Activated T-cell treated with anti-CD3 and anti-CD28 coated beads for 48 hours (primary cell): ENCODE data around the gene GTF2F2.
"Not testable (repeated sequence)": the region's sequence is repeated elsewhere in the genome, so short reads cannot be mapped to it uniquely, and the experiment has no call there.

Source experiments
- DNase-seq: peaks from one replicate; pipeline ENCODE4 v3.0.0-alpha.2; 2020; ENCODE audit warnings: low read depth

The GTF2F2 gene

GRCh38 chr13:45218689-45219088, 98.4 kb downstream of the GTF2F2 start:
- no peak for DNase-seq

DNA sequence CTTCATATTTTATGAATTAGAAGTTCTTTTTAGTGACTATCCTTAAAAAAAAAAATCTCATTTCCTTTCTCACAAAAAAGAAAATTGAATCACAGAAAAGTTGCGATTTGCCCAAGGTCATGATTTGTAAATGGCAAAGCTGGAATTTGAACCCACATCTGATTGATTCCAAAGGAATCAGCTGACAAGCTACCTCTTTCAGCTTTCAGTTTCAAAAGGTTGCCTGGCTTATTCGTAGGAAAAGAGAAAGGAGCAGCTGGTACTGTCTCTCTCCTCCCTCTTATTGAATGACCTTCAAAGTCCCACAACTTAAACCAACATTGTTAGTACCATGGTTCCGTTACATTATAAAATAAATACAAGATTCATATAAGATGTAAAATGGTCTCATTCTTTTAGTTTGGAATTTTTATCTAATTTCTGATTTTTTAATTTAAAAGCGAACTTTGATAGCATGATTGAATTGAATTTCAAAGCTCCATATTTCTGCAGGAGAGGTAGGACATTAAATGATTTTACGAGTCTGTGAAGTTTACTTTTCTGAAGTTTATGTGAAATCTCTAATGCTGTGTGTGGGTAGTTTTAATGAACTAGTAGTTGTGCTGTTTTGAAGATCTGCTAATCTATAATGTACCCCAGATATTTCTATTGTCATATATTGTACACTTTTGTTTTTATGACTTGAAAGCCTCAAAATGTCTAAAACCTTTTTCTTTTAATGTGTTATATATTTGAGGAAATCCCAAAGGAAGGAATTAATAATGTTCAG, 99.0 kb downstream of the GTF2F2 start:
- no peak for DNase-seq

DNA sequence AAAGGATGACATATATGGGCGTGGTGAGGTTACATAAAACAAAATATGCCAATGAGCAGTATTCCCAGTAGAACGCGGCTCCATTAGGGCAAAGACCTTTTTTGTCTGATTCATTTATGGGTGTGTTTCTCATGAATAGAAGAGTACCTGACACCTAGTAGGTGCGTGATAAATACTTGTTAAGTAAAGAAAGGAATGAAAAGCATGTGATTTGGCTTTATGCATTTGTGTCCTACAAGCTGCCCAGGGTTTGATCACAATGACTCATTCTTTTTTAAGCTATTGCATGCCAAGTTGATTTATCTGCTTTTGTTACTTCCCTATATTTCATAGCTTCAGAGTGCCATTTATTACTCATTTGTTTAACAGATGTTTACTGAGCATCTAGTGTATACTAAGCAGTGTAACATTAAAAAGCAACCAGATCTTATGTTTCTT, 99.6 kb downstream of the GTF2F2 start:
- DNase-seq = no peak

DNA sequence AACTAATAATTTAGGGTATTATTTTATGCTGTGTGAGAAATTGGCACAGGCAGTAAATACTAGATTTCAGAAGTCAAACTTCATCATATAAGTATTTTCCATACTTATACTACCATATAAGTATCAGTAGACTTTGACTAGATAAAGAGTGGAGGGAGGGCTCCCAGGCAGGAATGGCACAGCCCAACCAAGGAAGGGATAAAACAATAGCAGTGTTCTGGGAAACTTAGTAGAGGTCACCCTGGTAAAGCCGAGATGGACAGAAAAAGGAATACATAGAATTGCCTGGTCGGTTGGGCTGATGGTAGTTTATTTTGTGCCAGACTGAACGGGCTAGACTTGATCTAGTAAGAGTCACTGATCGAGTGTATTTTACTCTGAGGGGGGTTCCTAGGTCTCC, 100.1 kb downstream of the GTF2F2 start:
- no peak for DNase-seq

DNA sequence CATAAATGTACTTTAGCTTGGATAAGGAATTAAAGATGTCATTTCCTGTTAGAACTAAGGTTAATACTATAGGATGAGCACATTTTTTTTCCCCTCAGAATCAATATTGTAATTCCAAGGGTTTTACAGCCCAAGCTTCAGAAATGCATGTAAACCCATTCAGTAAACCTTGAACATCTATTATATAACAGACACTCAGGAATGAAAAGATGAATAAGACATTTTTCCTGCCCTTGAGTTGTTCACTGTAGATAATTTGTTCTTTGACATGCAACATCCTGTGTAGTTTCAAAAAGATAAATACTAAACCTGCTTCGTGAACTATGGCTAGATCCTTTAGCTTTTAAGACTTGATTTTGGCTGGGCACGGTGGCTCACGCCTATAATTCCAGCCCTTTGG, 102.2 kb downstream of the GTF2F2 start:
- no peak for DNase-seq

DNA sequence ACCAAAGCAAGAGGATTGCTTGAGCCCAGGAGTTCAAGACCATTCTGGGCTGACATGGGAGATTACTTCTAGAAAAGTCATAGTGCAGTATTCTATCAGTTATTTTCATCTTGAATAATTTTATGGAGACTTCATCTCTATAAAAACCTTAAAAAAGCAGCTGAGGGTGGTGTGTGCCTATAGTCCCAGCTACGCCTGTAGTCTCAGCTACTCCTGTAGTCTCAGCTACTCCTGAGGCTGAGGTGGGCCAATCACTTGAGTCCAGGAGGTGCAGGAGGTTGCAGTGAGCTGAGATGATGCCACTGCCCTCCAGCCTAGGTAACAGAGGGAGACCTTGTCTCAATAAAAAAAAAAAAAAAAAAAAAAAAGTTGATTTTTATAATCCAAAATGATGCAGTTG, 102.6 kb downstream of the GTF2F2 start:
- DNase-seq = no peak

DNA sequence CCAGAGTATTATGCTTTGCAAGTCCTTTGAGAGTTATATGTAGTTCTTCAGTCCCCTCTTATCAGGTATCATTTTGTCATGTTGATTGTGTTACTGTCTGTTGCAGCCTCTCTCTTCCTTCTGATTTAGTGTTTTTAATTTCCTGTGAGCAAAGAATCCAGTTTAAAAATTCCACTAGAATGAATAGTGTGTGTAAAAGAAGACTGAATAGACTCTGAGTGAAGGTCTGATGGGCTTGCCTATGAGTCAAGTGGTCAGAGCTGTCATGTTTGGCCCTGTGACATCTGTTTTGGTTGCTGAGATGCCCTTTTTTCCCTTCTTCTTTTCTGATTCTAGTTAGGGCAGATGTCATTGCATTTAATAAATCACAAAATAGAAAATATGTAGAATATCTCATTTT, 103.9 kb downstream of the GTF2F2 start:
- no peak for DNase-seq

GRCh38 chr13:45225370-45225769, 105.1 kb downstream of the GTF2F2 start:
- no peak for DNase-seq

- no peak for DNase-seq
Measured at GRCh38 chr13:45226024-45226423, 105.7 kb downstream of the GTF2F2 start.

GRCh38 chr13:45228002-45228401, 107.7 kb downstream of the GTF2F2 start:
- DNase-seq = no peak

DNA sequence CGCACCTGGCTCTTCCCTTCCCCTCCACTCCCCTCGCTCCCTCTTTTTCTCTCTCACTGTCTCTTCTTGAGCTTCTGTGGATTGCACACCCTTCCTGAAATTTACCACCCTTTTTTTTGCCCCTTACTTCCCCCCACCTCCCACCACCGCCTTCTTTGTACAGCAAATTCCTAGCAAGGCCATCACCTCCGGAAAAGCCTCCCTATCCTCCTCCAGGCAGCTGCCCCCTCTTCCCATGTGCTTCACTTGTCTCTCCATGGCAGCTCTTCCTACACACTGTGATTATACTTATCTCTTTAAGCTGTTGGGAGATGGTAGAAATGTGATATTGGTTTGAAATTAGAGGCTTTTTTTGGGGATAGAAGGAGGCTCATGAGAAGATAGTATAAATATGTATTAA, 108.9 kb downstream of the GTF2F2 start:
- DNase-seq = no peak

DNA sequence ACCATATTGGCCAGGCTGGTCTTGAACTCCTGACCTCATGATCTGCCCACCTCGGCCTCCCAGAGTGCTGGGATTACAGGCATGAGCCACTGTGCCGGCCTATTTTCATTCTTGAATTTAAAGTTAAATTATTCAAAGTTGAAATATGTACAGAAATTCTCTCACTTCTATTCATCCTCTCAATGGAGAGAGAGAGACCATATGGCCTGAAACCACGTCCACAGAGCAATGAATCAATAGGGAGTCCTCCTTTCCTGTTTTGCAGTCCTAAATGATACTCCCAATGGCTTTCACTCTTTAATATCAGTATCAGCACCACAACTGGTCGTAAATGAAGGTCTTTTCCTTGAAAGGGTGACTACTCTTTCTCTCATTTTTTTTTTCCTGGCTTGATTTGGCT, 111.0 kb downstream of the GTF2F2 start:
- no peak for DNase-seq

- DNase-seq = no peak
Measured at GRCh38 chr13:45231722-45232121, 111.4 kb downstream of the GTF2F2 start.

DNA sequence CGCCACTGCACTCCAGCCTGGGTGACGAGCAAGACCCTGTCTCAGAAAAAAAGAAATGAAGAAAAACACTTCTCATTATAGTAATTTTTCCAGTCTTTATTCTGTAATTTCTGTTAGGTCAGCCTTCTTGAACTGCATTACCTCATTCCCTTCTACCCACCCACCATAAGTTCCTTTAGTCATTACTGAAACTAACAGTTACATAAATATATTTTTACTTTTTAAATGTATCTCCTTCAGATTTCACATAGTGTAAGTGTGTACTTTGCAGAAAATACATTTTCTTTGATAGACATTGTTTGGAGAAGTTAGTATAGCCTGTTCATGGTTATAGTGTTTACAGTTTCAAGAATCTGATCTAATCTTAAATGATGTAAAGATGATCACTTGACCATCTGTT, 112.3 kb downstream of the GTF2F2 start:
- DNase-seq = no peak

DNA sequence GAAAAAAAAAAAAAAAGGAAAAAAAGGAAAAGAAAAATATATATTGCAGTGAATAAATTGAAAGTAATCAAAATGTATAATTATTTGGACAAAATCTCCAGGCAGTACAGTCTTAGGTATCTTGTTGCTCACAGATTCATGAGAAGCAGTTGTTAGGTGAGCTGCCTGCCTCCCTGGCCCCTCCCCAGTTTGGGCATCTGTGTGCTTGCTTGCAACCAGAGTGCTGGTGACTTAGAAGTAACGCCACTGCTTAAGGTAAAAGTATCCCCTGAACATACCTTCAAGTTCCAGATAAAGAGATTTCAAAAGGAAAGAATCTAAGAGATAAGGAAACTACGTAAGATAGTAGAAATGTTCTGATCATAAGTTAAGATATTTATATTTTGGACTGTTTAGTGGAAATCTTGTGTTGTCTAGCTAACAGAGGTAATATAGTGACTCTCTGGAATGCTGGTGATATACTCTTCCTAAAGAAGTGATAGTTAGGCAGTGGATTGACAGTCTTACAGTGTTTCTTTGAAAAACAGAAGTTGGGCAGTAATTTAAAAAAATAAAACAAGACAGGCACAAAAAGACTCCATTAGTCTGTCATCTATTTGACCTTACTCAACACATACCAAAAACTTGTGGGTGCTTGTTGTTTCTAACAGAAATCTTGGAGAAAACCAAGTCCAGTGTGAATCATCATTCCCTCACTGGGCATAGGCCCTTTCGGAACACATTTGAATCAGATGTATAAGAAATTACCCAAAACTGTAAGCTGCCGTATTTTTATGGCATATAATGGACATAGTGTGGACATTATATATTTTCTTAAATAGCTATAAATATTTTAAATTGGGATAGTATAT, 118.9 kb downstream of the GTF2F2 start:
- no peak for DNase-seq

GRCh38 chr13:45240143-45240542, 119.8 kb downstream of the GTF2F2 start:
- DNase-seq = no peak

DNA sequence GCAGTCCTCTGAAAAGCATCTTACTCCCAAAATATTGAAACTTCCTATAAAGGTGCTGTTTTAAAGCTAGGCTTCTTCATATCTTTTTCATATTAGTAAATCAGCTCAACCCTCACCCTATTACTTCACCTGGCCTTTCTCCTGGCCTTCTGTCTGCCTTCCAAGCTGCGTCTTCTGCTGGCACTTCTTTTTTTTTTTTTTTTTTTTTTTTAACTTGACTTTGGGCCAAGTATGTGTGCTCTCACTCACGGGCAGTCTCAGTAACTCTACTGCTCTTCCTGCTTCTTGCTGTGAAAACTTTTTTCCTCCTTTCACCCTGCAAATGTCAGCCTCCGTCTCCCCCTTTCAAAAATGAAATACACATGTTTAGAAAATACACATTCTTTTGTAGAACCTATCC, 121.8 kb downstream of the GTF2F2 start:
- DNase-seq = no peak

GRCh38 chr13:45242524-45242923, 122.2 kb downstream of the GTF2F2 start:
- no peak for DNase-seq

DNA sequence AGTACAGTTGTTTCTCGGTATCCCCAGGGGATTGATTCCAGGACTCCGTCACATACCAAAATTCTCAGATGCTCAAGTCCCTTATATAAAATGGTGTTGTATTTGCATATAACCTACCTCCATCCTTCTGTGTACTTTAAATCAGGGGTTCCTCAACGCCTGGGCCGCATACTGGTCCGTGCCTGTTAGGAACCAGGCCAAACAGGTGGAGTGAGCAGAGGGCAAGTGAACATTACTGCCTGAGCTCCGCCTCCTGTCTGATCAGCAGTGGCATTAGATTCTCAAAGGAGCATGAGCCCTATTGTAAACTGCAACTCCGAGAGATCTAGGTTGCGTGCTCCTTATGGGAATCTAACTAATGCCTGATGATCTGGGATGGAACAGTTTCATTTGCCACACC, 122.8 kb downstream of the GTF2F2 start:
- no peak for DNase-seq

DNA sequence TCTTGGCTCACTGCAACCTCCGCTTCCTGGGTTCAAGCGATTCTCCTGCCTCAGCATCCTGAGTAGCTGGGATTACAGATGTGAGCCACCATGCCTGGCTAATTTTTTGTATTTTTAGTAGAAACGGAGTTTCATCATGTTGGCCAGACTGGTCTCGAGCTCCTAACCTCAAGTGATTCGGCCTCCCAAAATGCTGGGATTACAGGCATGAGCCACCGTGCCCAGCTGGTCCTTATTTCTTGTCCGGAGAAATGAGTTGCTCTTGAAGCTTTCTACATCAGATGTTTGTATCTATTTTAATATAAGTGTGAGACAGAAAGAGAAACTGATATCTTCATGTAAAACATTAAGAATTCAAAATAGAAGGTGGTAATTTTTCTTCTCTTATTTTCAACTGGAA, 124.4 kb downstream of the GTF2F2 start:
- not testable (repeated sequence) for DNase-seq

DNA sequence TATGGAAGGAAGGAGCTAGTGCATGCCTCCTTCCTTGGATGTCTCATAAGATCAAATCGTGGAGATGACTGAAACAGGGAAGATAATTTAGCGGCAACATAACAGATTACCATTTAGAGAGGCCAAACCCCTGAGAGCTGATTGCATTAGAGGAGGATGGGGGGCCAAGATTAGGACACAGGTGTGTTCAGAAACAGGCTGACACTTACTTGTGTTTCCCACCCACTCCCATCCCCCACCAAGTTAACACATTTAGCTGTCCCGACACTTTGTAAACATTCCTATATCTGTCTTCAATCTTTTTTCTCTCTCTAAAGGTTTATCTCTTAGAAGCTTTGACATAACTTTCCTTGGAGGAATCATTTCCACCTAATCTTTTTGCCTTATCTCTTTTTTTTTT, 129.4 kb downstream of the GTF2F2 start:
- DNase-seq = no peak

DNA sequence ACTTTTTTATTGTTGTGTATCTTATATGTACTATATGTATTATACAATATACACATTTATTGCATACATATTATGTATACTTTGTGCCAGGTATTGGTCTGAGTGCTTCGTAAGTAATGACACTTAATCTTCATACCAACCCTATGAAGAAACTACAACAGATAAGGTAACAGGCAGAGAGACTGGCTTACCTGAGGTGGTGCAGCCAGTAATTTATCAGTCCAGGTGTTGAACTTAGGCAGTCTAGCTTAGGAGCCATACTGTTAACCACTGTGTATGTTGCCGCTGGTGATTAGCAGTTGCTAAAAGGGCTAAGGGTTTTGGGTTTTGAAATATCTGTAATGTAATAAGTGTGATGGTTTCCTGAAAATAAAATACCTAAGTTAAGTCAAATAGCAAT, 134.1 kb downstream of the GTF2F2 start:
- DNase-seq = no peak

DNA sequence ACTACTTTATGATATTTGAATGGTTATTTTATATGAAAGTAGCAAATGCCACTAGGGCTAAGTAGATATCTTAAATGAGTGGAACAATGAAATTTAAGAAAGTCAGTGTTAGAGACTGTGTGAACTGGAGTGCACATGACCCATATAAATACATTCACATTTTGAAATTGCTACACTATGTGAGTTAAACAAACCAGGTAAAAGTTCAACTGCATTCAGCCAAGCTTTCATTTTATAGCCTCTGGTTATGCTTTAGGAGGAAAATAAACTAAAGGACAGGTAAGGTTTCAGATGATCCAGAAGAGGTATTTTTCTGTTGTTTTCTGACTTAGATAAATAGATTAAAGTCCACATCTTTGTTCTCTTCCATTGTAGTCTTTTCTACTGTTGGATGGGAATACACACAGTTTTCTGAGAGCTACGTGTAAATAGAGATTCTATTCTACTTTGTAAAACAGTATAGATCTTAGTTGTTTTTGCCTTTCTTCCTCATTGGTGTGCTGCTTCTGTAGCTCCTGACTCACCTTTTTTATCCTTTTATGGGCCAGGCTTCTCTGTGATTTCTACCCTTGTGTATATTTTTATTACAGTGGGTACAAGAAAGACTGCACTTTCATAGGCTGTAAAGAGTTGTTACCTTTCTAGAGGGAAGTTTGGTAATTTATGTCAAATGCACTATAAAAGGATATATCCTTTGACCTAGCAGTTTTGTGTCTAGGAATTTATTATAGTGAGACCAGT, 135.1 kb downstream of the GTF2F2 start:
- no peak for DNase-seq
